HG03442 (cell line): ENCODE data around the gene DDB1.

Experiments
- ATAC-seq: cut with Tn5 transposase; IDR thresholded peaks from one replicate; pipeline ENCODE4 v1.9.1; 2021; ENCODE audit warnings: mild to moderate bottlenecking, moderate library complexity; ENCODE audit not compliant: unreplicated experiment

Gene DDB1

DNA sequence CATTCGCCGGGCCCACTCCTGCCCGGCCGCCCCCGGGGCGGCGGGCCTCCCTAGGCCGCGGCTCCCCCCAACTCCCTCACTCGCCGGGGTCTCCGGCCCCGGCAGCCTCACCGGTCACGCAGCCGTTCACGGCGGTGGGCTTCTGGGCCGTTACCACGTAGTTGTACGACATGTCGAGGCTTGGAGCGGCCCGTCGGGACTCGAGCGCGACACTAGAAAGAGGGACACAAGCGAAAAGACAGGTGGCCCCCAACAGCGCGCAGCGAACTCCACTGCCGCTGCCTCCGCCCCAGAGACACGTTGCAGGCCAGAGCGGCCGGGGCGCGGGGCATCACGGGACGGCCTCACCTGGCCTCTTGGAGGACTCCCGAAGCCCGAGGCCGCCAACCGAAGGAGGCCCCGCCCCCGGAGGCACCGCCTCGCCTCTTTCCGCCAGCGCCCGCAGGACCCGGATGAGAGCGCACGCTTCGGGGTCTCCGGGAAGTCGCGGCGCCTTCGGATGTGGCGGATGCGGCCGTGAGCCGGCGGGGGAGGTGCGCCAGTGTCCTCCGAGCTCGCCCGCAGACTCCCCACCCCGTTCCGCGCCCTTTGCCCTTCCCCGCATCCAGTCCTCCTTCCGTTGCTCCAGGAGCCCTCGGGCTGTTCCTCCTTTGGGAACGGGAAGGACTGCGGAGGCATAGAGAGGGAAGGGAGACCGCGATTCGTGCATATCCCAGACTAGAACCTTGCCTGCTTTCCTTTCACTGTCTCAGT is at the start of gene DDB1, which contains the start of gene TKFC:
TSS of gene DDB1 (minus strand) at position 309 of the 753 bp plus-strand sequence. CDS start at position 172, 137 bp downstream.
TSS of gene TKFC (plus strand) at position 432 of the 753 bp plus-strand sequence. CDS start 1,501 bp downstream, outside the sequence.
- ATAC-seq: peak; percentile 83

DNA sequence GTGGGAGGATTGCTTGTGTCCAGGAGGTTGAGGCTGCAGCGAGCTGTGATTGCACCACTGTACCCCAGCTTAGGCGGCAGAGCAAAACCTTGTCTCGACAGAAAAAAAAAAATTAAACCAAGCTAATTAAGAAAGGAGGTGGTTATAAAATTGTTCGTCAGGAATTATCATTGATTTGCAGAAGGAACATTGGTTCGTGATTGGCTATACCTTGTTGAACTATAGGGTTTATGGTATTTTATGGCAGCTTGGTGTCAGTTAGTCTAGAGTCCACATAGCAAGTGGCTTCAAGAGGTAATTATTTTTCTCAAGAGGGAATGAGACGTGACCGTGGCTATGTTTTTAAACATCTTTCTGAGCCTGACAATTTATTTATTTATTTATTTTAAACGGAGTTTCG is 48.0 kb upstream of the DDB1 start:
- ATAC-seq: no peak

DNA sequence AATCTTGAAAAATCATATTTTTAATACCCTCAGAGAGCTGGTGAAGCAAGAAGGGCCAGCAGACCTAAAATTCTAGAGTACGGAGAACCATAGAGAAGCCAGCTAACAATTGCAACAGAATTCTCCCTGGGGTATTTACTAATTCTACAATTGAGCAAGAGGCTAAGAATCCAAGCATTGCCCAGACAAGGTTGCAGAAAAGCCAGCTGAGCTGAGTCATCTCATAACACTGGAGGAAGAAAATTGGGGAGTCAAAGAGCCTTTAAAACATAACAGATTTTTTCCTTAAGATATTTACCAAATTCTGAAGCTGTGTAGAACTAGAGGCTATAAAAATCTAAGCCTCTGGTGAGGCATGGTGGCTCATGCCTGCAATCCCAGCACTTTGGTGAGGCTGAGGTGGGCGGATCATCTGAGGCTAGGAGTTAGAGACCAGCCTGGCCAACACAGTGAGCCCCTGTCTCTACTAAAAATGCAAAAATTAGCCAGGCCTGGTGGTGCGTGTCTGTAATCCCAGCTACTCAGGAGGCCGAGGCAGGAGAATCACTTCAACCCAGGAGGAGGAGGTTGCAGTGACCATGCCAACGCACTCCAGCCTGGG is 45.9 kb upstream of the DDB1 start:
- ATAC-seq: no peak

DNA sequence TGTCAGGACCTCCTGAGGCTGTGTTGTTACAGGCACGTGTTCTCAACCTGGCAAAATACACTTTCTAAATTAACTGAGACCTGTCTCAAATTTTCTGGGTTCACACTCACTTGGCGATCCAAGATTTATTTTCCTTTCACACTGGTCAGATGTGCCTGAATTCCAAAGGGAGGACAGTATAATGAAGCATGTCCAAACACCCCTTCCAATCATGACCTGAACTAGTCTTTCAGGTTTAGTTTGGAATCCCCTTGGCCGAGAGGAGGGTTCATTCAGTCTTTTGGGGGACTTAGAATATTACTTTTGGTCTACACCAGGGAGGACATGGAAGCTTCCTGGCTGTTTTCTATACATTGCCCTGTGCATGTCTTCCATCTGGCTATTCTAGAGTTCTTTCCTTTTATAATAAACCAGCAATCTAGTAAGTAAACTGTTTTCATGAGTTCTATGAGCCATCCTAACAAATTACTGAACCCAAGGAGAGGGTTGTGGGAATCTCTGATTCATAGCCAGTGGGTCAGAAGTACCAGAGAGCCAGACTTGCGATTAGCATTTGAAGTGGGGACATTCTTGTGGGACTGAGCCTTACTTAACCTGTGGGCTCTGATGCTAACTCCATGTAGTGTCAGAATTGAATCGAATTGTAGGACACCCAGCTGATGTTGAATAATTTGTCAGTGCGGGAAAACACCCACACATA is 44.7 kb upstream of the DDB1 start:
- ATAC-seq: no peak

DNA sequence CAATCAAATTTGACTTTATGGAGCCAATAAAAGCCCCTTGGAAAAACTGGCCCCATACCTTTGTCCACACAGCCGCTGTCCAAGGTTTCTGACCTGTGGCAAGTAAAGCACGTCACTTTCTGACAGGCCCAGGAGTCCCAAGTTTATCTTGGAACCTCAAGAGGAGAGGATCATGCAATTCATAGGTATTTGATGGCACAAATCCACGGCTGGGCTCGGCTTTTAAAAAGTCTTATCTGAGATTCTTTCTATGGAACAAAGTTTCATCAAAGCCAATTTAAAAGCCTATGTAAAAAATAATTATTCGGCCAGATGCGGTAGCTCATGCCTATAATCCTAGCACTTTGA is 42.8 kb upstream of the DDB1 start:
- ATAC-seq: no peak

DNA sequence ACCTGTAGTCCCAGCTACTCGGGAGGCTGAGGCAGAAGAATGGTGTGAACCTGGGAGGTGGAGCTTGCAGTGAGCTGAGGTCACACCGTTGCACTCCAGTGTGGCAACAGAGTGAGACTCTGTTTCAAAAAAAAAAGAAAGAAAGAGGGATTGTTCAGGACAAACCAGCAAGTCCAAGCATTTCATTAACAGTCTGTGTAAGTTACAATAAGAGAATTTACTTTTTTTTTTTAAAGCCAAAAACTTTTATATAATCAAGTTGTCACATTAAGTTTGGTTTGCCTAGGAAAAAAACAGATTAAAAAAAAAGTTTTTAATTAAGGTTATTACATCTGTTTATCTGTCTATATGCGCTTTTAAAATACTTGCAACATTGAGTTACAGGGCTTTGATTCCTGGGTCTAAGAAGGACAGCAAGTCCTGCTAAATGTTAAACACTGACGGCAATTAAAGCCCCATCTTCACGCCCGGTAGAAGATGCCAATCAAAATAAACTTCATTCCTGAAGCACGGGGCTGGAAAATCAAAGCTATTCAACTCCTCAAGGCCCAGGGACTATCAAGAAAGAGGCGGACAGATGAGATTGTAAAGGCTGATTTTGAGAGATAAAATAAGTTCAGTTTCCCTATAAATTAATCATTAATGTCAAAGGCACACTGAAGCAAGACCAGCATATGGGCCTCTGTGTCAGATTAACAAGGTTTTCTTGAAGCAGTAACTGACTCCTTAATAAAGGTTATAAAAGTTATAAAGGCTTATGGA is 39.9 kb upstream of the DDB1 start:
- no peak for ATAC-seq

- no peak for ATAC-seq
Measured at GRCh38 chr11:61370349-61371005, 37.6 kb upstream of the DDB1 start.

DNA sequence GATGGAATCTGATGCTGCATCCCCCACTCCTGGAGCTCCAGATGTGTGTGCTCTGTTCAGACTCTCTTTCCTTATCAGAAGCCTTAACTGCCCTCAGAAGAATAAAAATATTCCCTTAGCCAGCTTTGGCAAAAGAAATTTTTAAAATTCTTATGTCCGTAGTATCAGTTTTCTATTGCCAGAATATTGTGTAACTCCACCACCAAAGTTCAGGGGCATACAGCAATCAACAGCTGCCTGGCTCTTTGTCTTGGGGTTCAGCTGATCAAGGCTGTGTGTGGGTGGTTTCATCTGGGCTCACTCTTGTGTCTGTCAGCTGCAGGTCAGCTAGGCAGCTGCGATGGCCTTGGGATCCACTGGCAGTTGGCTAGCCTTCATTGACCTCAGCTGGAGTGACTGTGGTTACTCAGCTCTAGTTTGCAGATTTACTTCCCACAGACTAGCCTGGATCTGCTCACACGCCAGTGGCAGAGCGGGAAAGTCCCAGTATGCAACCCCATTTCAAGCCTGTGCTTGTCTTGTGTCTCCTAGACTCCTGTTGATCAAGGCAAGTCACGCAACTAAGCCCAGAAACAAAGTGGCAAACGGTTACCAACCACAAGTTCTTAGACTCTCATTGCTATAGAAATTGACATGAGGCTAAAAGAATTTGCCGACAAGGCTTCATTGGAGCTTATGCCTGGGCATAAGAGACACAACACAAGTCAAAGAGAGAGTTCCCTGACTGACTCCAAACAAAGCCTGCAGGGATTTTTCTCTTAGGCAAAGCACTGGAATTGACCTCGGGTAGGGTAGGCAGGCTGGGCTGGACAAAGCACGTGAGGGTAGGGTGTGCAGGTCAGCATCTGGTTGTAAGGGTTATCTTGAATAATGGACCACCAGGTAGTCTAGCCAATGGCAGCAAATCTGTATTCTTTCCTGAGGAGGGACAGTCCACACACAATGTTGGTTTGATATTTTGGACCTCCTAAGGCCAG is 36.8 kb upstream of the DDB1 start:
- ATAC-seq: peak; percentile 76

GRCh38 chr11:61368646-61369045 is 35.7 kb upstream of the DDB1 start:
- no peak for ATAC-seq

DNA sequence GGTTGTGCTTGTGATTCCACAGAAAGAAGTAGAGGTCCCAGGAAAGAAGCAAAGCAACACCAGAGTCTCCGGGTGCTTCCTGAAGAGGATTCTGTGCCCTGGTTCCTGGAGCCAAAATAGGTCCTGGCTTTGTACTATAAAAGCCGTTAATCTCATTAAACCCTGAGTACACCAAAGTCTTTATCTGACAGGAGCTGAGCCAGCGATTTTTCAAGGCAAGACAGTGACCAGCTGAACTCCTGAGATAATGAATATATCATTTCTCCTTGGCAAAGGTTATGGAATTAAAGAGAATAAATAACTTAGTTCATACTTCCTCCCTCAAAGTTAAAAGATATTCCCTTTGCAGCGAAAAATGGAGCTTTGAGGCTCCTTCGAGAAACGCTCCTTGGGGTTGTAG is 34.5 kb upstream of the DDB1 start:
- no peak for ATAC-seq

- ATAC-seq: no peak
Measured at GRCh38 chr11:61364012-61364675, 31.2 kb upstream of the DDB1 start.

- ATAC-seq: no peak
Measured at GRCh38 chr11:61362542-61362875, 29.6 kb upstream of the DDB1 start.

DNA sequence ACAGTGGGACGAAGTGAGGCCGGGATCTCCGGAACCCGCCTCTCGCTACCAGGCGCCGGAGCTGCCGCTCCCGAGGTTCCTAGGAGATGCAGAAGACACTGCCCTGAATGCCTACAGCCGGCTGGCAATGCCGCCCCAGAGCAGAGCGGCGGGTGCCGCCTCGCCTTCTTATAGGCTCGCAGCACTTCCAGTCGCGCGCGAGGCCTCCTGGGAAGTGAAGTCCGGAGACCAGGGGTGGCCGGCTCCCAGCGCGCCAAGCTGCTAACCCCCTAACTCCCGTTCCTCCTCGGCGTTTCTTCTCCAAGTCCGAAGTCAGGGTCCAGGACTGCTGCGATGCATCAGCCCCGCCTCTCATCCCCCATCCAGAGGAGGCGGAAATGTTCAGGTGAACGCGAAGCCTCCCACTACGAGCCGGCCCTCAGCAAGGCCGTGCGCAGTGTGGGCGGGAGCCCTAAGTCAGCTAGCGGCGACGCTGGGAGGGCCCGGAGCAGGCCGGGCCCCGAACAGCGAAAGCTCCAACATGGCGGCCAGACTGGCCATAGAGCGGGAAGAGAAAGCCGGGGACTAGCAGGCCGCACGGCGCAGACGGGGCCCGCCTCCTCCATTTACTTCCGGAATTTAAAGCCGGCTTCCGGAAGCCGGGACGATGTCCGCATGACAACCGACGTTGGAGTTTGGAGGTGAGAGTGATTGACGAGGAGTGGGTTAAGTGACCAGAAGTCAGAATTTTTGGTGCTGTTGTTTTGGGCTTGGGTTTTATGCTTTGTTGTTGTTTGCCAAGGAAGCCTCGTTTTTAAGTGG is 29.0 kb upstream of the DDB1 start, which contains the start of the genes CYB561A3 and TMEM138:
TSS of gene CYB561A3 (minus strand) at position 142 of the 801 bp plus-strand sequence. CDS start 5,169 bp downstream, outside the sequence.
TSS of gene TMEM138 (plus strand) at position 634 of the 801 bp plus-strand sequence. CDS start 2,017 bp downstream, outside the sequence.
- ATAC-seq: peak; percentile 80

GRCh38 chr11:61361237-61361740 is 28.4 kb upstream of the DDB1 start:
- no peak for ATAC-seq

DNA sequence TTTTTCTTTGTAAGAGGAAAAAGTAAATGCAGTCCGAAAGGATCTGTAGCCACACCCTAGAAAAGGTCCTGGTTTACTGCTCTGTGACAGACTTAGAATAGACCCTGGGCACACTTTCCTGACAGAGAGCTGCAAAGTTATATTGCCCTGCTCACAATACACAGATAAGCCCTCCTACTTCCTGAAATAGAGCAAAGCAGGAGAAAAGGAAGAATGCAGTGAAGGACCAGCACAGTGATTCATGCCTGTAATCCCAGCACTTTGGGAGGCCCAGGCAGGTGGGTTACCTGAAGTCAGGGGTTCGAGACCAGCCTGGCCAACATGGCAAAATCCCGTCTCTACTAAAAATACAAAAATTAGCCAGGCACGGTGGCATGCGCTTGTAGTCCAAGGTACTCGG is 26.6 kb upstream of the DDB1 start:
- ATAC-seq: no peak

- no peak for ATAC-seq
Measured at GRCh38 chr11:61358566-61358965, 25.7 kb upstream of the DDB1 start.

DNA sequence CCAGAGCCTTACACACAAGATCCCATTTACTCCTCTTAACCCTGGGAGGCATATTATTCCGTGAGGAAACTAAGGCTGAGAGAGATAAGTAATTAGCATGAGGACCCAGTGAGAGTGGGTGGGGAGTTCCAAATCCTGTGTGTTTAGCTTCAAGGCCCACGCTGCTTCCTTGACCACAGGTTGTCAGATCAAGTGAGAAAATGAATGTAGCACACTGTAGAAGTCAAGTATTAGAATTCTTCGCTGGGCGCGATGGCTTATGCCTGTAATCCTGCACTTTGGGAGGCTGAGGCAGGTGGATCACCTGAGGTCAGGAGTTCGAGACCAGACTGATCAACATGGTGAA is 25.0 kb upstream of the DDB1 start:
- ATAC-seq: no peak
